RWPE1 (cell line): ENCODE data around the gene BST1.

Experiments
- CTCF ChIA-PET: fragments of 350-600 bp; sonication (Branson Sonifier 250); formaldehyde crosslinking; extraction: SDS; loops from one replicate; lab custom pipeline; 2021; lab: Yijun Ruan, JAX
- POLR2A ChIA-PET: fragments of 400-600 bp; formaldehyde crosslinking; extraction: SDS; loops from one replicate; lab custom pipeline; 2020; ENCODE audit warnings: antibody characterized with exemption; ENCODE audit not compliant: low non-redundant PET; lab: Yijun Ruan, JAX
- DNase-seq: peaks from one replicate; pipeline ENCODE4 v3.0.0; 2012; ENCODE audit warnings: low spot score
- H3K27ac ChIP-seq: fragments of 450-650 bp; 2 replicates; pipeline ENCODE4 v1.5.1; 2017
- TF ChIP-seq, protein P1 (sequence below): fragments of 450-650 bp; conservative IDR thresholded peaks from 2 replicates; pipeline ENCODE4 v1.5.1; 2017; ENCODE audit warnings: low read depth, mild to moderate bottlenecking

BST1 gene

DNA sequence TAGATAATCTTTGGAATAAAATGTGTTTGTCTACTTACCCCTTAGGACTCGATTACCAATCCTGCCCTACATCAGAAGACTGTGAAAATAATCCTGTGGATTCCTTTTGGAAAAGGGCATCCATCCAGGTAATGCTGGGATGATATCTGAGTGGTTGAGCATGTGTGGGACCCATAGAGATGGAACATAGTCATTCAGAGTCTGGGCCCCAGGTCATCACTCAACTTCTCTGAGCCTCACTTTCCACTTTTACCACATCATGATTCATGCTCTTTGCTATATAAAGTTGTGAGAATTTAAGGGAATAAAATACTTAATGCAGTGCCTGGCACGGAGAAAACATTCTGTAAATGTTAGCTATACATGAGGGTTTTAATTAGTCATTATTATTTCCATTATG, 8.9 kb downstream of the BST1 start:
- no peak for DNase-seq
- CTCF ChIA-PET, result no interaction called here
- POLR2A ChIA-PET, result no interaction called here
- H3K27ac ChIP-seq, result no peak overlapping the region
- TF ChIP-seq, protein P1, sequence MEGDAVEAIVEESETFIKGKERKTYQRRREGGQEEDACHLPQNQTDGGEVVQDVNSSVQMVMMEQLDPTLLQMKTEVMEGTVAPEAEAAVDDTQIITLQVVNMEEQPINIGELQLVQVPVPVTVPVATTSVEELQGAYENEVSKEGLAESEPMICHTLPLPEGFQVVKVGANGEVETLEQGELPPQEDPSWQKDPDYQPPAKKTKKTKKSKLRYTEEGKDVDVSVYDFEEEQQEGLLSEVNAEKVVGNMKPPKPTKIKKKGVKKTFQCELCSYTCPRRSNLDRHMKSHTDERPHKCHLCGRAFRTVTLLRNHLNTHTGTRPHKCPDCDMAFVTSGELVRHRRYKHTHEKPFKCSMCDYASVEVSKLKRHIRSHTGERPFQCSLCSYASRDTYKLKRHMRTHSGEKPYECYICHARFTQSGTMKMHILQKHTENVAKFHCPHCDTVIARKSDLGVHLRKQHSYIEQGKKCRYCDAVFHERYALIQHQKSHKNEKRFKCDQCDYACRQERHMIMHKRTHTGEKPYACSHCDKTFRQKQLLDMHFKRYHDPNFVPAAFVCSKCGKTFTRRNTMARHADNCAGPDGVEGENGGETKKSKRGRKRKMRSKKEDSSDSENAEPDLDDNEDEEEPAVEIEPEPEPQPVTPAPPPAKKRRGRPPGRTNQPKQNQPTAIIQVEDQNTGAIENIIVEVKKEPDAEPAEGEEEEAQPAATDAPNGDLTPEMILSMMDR, result no peak

DNA sequence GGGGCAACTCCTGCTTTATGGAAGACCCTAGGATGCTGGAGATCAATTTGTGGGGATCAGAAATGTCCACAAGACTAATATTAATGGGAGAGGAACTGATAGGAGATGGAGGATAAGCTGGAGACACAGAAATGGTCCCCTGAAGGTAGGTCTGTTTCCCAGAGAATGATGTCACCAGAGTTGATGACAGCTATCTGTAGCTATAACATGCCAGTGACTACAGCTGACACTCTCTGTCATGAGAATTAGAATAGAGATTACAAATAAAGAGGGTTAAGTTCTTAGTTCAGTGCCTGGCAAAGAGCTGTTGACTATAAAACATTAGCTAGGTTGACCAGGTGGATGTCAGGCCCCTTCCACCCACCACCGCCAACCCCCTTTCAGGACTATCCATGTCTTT, 9.3 kb downstream of the BST1 start:
- POLR2A ChIA-PET, result no interaction called here
- CTCF ChIA-PET, result no interaction called here
- TF ChIP-seq, protein P1, result no peak
- H3K27ac ChIP-seq, result no peak overlapping the region
- no peak for DNase-seq

DNA sequence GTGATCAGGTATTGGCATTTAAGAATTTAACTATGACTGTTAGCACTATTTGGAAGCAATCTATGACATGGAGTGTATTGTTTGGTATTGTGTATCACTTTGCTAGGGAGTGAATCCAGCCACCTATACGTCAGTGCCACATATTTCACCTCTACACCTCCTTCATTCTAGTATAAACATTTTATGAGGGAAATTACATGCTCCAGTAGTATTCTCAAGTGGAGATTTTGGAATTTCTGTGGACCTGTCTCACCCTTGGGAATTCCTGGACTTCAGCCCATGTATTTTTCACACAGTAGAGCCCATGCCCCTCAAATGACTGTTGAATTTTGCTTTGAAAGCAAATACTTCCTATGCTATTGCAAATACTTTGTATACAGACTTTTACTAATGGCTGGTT, 11.3 kb downstream of the BST1 start:
- CTCF ChIA-PET, result no interaction called here
- POLR2A ChIA-PET, result no interaction called here
- DNase-seq, result no peak
- TF ChIP-seq, protein P1, result no peak
- no peak overlapping the region for H3K27ac ChIP-seq

DNA sequence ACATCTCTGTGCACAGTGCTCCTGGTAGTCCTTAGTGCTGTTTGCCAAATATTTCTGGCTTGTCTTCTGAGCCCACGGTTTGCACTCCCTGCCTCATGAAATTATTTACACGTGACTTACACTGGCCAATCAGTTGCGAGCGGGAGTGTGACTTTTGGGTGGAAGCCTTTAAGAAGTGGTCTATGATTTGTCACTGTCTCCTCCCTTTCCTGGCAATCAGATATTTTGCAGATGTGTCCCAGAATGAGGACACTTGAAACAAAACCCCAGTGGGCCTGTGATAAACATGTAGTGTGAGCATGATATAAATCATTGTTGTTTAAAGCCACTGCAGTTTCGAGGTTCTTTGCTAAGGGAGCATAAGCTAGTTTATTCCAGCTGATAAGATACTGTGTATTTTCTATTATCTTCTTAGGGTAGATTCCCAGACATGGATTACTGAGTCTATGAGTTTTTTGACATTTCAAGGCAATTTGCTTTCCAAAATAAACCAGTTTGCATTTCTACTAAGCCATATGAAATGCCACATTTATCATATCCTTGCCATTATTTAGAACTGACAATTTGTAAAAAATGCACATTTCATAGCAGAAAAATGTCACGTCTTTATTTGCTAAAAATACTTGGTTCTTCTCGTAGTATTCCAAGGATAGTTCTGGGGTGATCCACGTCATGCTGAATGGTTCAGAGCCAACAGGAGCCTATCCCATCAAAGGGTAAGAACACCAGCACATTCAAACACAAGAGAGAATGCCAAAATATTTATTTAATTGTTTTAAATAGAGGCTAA, 12.0 kb downstream of the BST1 start:
- POLR2A ChIA-PET, result no interaction called here
- H3K27ac ChIP-seq, result no peak overlapping the region
- CTCF ChIA-PET, result no interaction called here
- no peak for DNase-seq
- TF ChIP-seq, protein P1, result no peak

DNA sequence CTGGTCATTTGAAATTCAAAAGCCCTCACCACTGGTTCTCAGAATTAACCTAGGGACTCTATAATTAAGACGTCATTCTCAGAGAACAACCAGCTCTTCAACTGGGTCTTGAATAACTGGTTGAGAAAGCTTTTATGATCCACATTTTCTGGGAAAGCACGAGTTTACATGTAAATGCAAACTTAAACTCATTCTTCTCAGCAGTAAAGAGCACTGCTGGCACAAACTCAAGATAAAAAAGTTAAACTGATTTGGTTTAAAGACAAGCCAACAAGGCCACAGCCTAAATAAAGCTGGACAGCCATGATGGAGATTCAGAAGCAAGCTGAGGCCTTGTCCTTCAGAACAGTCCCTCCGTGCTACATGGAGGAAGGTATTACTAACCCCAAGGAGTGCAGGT, 13.2 kb downstream of the BST1 start:
- H3K27ac ChIP-seq, result no peak overlapping the region
- TF ChIP-seq, protein P1, result no peak
- POLR2A ChIA-PET, result no interaction called here
- CTCF ChIA-PET, result no interaction called here
- no peak for DNase-seq

DNA sequence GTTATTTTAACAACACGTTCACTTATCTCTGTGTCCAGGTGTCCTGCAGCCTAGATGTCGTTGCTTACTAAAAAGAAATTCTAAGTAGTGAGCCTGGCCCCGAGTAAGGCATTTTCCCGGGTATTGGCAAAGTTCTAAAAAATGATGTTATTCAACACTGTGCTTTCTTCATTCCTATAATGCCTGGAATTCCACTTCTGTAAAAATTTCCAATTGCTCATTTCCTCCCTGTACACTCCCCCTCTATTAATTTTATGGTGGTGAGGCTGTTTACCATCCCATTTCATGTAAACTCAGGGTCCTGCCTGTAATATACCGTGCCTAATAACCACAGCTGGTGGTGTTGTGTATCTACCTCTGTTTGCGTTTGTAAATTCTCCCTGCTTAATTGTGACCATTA, 14.2 kb downstream of the BST1 start:
- H3K27ac ChIP-seq, result no peak overlapping the region
- DNase-seq, result no peak
- TF ChIP-seq, protein P1, result no peak
- CTCF ChIA-PET, result no interaction called here
- POLR2A ChIA-PET, result no interaction called here
